GM23248 (cell line): ENCODE data around the gene GALNT2. TPM values are rescaled to one million over a fixed set of nuclear protein-coding genes. Genes with fewer than 3 reads are reported as not detected.

Experiments
- DNase-seq: peaks from one replicate; pipeline ENCODE4 v3.0.0-alpha.2; 2015
- H2AFZ ChIP-seq: fragments of 200-600 bp; sonication (generic); 2 replicates; pipeline ENCODE4 v1.6.1; 2016; ENCODE audit warnings: antibody characterized with exemption
- H3F3A ChIP-seq: fragments of 200-600 bp; sonication (generic); 2 replicates; pipeline ENCODE4 v1.6.1; 2016; ENCODE audit warnings: mild to moderate bottlenecking, antibody characterized with exemption, mixed run types; ENCODE audit not compliant: insufficient read depth
- H3K27ac ChIP-seq: fragments of 200-600 bp; sonication (generic); 2 replicates; pipeline ENCODE4 v1.5.1; 2016; ENCODE audit warnings: mild to moderate bottlenecking
- H3K27me3 ChIP-seq: fragments of 200-600 bp; sonication (generic); replicated peaks from 2 replicates; pipeline ENCODE4 v1.6.1; 2016; ENCODE audit warnings: mild to moderate bottlenecking; ENCODE audit not compliant: insufficient read depth
- H3K36me3 ChIP-seq: fragments of 200-600 bp; sonication (generic); 2 replicates; pipeline ENCODE4 v1.6.1; 2016; ENCODE audit warnings: low read depth, mild to moderate bottlenecking
- H3K4me1 ChIP-seq: fragments of 200-600 bp; sonication (generic); 2 replicates; pipeline ENCODE4 v1.6.1; 2016; ENCODE audit warnings: mild to moderate bottlenecking; ENCODE audit not compliant: insufficient read depth
- H3K4me2 ChIP-seq: fragments of 200-600 bp; sonication (generic); one replicate; pipeline ENCODE4 v1.6.1; 2016; ENCODE audit warnings: mild to moderate bottlenecking; ENCODE audit not compliant: unreplicated experiment
- H3K4me3 ChIP-seq: fragments of 200-600 bp; sonication (generic); 2 replicates; pipeline ENCODE4 v1.5.1; 2016; ENCODE audit warnings: mild to moderate bottlenecking
- H3K79me2 ChIP-seq: fragments of 200-600 bp; sonication (generic); 2 replicates; pipeline ENCODE4 v1.6.1; 2016; ENCODE audit warnings: mild to moderate bottlenecking; ENCODE audit not compliant: insufficient read depth
- H3K9ac ChIP-seq: fragments of 200-600 bp; sonication (generic); 2 replicates; pipeline ENCODE4 v1.6.1; 2016; ENCODE audit warnings: mild to moderate bottlenecking
- H3K9me2 ChIP-seq: fragments of 200-600 bp; sonication (generic); 2 replicates; pipeline ENCODE4 v1.6.1; 2016; ENCODE audit warnings: mixed run types, mild to moderate bottlenecking, moderate library complexity; ENCODE audit not compliant: insufficient read depth
- H3K9me3 ChIP-seq: fragments of 200-600 bp; sonication (generic); one replicate; pipeline ENCODE4 v1.6.1; 2017; ENCODE audit warnings: low read depth
- H4K20me1 ChIP-seq: fragments of 200-600 bp; sonication (generic); 2 replicates; pipeline ENCODE4 v1.6.0; 2016; ENCODE audit not compliant: insufficient read depth
- EZH2 ChIP-seq: fragments of 200-600 bp; sonication (generic); IDR thresholded peaks from 2 replicates; pipeline ENCODE4 v1.6.1; 2018; ENCODE audit warnings: antibody characterized with exemption, mild to moderate bottlenecking; ENCODE audit not compliant: insufficient read depth, poor library complexity, severe bottlenecking
- EZH2phosphoT487 ChIP-seq: fragments of 200-600 bp; sonication (generic); IDR thresholded peaks from 2 replicates; pipeline ENCODE4 v1.6.1; 2018; ENCODE audit warnings: antibody characterized with exemption, moderate library complexity, mild to moderate bottlenecking, low read depth; ENCODE audit not compliant: insufficient read depth
- WGBS, 2 experiments: methylation state at CpG; one replicate each; pipeline ENCODE4 v1.1.6; 2015 to 2017; ENCODE audit warnings: low lambda C conversion rate in 2 of 2, low coverage in 1 of 2; ENCODE audit errors: missing lambda C conversion rate in 2 of 2; 5-methylcytosine and 5-hydroxymethylcytosine counted together
- in situ Hi-C: fragments of 300-500 bp; cut with MboI; formaldehyde crosslinking; loops from 2 replicates; pipeline ENCODE4 v1.15.0; 2020
- polyA plus RNA-seq: library from polyadenylated mRNA; unstranded; fragments of >200 nt; fragmentation: Nextera tagmentation; extraction: Ambion mirVana; gene quantifications from 2 replicates; pipeline ENCODE4 v1.2.1, GENCODE V29; 2016
- total RNA-seq: library from RNA; depleted of rRNA; stranded (reverse); fragments of >200 nt; shearing (Covaris generic); gene quantifications from 2 replicates; pipeline ENCODE4 v1.2.3, GENCODE V29; 2014

The GALNT2 gene
- total and polyA plus RNA-seq, 2 experiments from 2014 or later = 111 to 124 TPM

- H3K79me2 ChIP-seq = peaks cover 88% of the 10 kb centered on the region
- H3K4me1 ChIP-seq = peaks cover 33% of the 10 kb centered on the region
- no peak overlapping the region for H3K9ac ChIP-seq
- DNase-seq = peak; percentile 63
- H3K9me2 ChIP-seq = no peaks in the 10 kb centered on the region
- H3K27me3 ChIP-seq = no peaks in the 10 kb centered on the region
- no peaks in the 10 kb centered on the region for H3K36me3 ChIP-seq
- no peaks in the 10 kb centered on the region for H3K9me3 ChIP-seq
- TF ChIP-seq EZH2phosphoT487 = no peak
- TF ChIP-seq EZH2 = no peak
- in situ Hi-C loops = no loop called here
- H3F3A ChIP-seq = peaks cover 42% of the 10 kb centered on the region
- H3K4me2 ChIP-seq = no peak overlapping the region
- H3K27ac ChIP-seq = no peak overlapping the region
- no peak overlapping the region for H2AFZ ChIP-seq
- H4K20me1 ChIP-seq = peaks cover 4% of the 10 kb centered on the region; the same call in 1 of the 2 replicates
- no peak overlapping the region for H3K4me3 ChIP-seq
- WGBS, 2 experiments = 82 to 85% methylated on average over 12 of the region's 12 CpGs
These were observed 100.4 kb downstream of the GALNT2 start for GRCh38 chr1:230167419-230167852.

GRCh38 chr1:230169454-230170152 is 102.6 kb downstream of the GALNT2 start:
- in situ Hi-C loops = no loop called here
- no peak for TF ChIP-seq EZH2phosphoT487
- no peak for TF ChIP-seq EZH2
- H3F3A ChIP-seq = peaks cover 34% of the 10 kb centered on the region
- H3K4me2 ChIP-seq = no peak overlapping the region
- no peak overlapping the region for H3K4me3 ChIP-seq
- H2AFZ ChIP-seq = no peak overlapping the region
- no peaks in the 10 kb centered on the region for H3K27me3 ChIP-seq
- H4K20me1 ChIP-seq = peaks cover 4% of the 10 kb centered on the region; the same call in 1 of the 2 replicates
- H3K9ac ChIP-seq = no peak overlapping the region
- H3K4me1 ChIP-seq = peaks cover 26% of the 10 kb centered on the region
- DNase-seq = no peak
- 86 to 87% methylated on average over 8 of the region's 8 CpGs for WGBS, 2 experiments
- no peaks in the 10 kb centered on the region for H3K36me3 ChIP-seq
- H3K9me3 ChIP-seq = no peaks in the 10 kb centered on the region
- H3K27ac ChIP-seq = no peak overlapping the region
- no peaks in the 10 kb centered on the region for H3K9me2 ChIP-seq
- peaks cover 90% of the 10 kb centered on the region for H3K79me2 ChIP-seq

- whole genome bisulfite sequencing, 2 experiments = 98 to 100% methylated on average over 1 of the region's 1 CpG
- Histone ChIP-seq H3K27ac (no peak overlapping the region), H3F3A (peaks cover 29% of the 10 kb centered on the region), H3K36me3 (no peaks in the 10 kb centered on the region), H3K9ac (no peak overlapping the region), H2AFZ (no peak overlapping the region), H3K4me2 (no peak overlapping the region), H3K4me3 (no peak overlapping the region), H3K79me2 (peaks cover 90% of the 10 kb centered on the region), H3K4me1 (peaks cover 26% of the 10 kb centered on the region), H3K9me3 (no peaks in the 10 kb centered on the region), H3K27me3 (no peaks in the 10 kb centered on the region), H4K20me1 (peaks cover 4% of the 10 kb centered on the region; the same call in 1 of the 2 replicates), H3K9me2 (no peaks in the 10 kb centered on the region)
- in situ Hi-C loops = no loop called here
- TF ChIP-seq EZH2phosphoT487 = no peak
- no peak for TF ChIP-seq EZH2
- no peak for DNase-seq
These were observed 103.1 kb downstream of the GALNT2 start for GRCh38 chr1:230170153-230170547.

- no peak overlapping the region for H3K4me3 ChIP-seq
- H3K36me3 ChIP-seq = no peaks in the 10 kb centered on the region
- no peak for TF ChIP-seq EZH2
- no peak for TF ChIP-seq EZH2phosphoT487
- H3K27me3 ChIP-seq = no peaks in the 10 kb centered on the region
- no peak overlapping the region for H3K9ac ChIP-seq
- H3K9me2 ChIP-seq = no peaks in the 10 kb centered on the region
- H3K9me3 ChIP-seq = no peaks in the 10 kb centered on the region
- H3K79me2 ChIP-seq = peaks cover 90% of the 10 kb centered on the region
- H3K4me2 ChIP-seq = no peak overlapping the region
- no peak overlapping the region for H3K27ac ChIP-seq
- no peak for DNase-seq
- peaks cover 26% of the 10 kb centered on the region for H3K4me1 ChIP-seq
- 93 to 100% methylated on average over 2 of the region's 2 CpGs for WGBS, 2 experiments
- in situ Hi-C loops = no loop called here
- H3F3A ChIP-seq = peaks cover 25% of the 10 kb centered on the region
- H4K20me1 ChIP-seq = peaks cover 4% of the 10 kb centered on the region; the same call in 1 of the 2 replicates
- H2AFZ ChIP-seq = no peak overlapping the region
These were observed 103.6 kb downstream of the GALNT2 start for GRCh38 chr1:230170622-230171021.
